Nephron progenitor cell (in vitro differentiated cells): ENCODE results near the gene PIP4P1.

Source experiments
- DNase-seq: peaks from one replicate; pipeline ENCODE4 v3.0.0; 2021
- H3K27ac Mint-ChIP-seq: 2 replicates; pipeline ENCODE4 v1.8.0; 2021; ENCODE audit warnings: mild to moderate bottlenecking, moderate library complexity, mixed read lengths
- H3K27me3 Mint-ChIP-seq: 2 replicates; pipeline ENCODE4 v1.8.0; 2021; ENCODE audit warnings: mild to moderate bottlenecking, low read depth, mixed read lengths; ENCODE audit not compliant: poor library complexity
- H3K36me3 Mint-ChIP-seq: 2 replicates; pipeline ENCODE4 v1.8.0; 2021; ENCODE audit warnings: low read depth, mixed read lengths
- H3K4me1 Mint-ChIP-seq: 2 replicates; pipeline ENCODE4 v1.8.0; 2021; ENCODE audit warnings: mixed read lengths
- H3K4me3 Mint-ChIP-seq: 2 replicates; pipeline ENCODE4 v1.8.0; 2021; ENCODE audit warnings: mild to moderate bottlenecking, moderate library complexity, mixed read lengths
- H3K9me3 Mint-ChIP-seq: 2 replicates; pipeline ENCODE4 v1.8.0; 2021; ENCODE audit warnings: mild to moderate bottlenecking, moderate library complexity, mixed read lengths
- CTCF ChIP-seq: fragments of 200-600 bp; sonication (generic); IDR thresholded peaks from 2 replicates; pipeline ENCODE4 v1.5.0; 2021; ENCODE audit warnings: antibody characterized with exemption

Gene PIP4P1

GRCh38 chr14:20412411-20412810 is 48.8 kb downstream of the PIP4P1 start:
- H3K4me1 Mint-ChIP-seq, result peaks cover 34% of the 10 kb centered on the region
- H3K9me3 Mint-ChIP-seq, result no peaks in the 10 kb centered on the region
- peak overlapping the region; percentile 94 for H3K4me3 Mint-ChIP-seq
- TF ChIP-seq CTCF, result no peak
- H3K27ac Mint-ChIP-seq, result peak overlapping the region; percentile 78
- no peak for DNase-seq
- no peaks in the 10 kb centered on the region for H3K27me3 Mint-ChIP-seq
- peaks cover 9% of the 10 kb centered on the region for H3K36me3 Mint-ChIP-seq

- Mint-ChIP-seq H3K27me3 (no peaks in the 10 kb centered on the region), H3K4me1 (peaks cover 22% of the 10 kb centered on the region), H3K27ac (no peak overlapping the region), H3K36me3 (peaks cover 29% of the 10 kb centered on the region), H3K9me3 (no peaks in the 10 kb centered on the region), H3K4me3 (no peak overlapping the region)
- no peak for TF ChIP-seq CTCF
- DNase-seq, result no peak
These were observed 52.0 kb downstream of the PIP4P1 start for GRCh38 chr14:20409226-20409625.
